Head of caudate nucleus (tissue), 42 donors: ENCODE results near the gene MRPL40.
A peak's percentile ranks its signal among the peaks of the same experiment; 100 is the strongest.

ENCODE experiments used
- DNase-seq, 42 donors: peaks; one replicate each; pipeline versions ENCODE4 v3.0.0 to v3.0.0-alpha.2; 2020 to 2021; ENCODE audit warnings: mixed read lengths in 7 of 42
- intact Hi-C: fragments of 100-400 bp; cut with DNase I; formaldehyde crosslinking; loops from one replicate; pipeline ENCODE4 v1.15.0; 2022

Gene MRPL40

DNA sequence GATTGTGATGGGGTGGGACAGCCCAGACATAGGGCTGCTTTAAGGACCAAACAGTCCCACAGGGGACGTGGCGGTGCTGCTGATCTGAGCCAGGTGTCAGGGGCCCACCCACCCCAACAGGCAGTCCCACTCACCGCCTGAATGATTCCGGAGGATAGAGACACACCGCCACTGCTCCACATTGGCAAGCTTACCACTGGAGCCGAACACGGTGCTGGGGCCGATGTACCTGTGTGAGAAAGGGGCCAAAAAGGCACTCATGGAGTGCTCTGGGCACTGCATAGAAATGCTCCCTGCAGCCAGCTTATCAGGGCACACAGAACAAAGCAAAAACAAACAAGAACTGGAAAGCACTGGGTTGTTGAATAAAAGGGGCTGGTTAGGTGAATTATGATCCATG, 26.7 kb upstream of the MRPL40 start:
- intact Hi-C loops = no loop called here
- no peak for DNase-seq

DNA sequence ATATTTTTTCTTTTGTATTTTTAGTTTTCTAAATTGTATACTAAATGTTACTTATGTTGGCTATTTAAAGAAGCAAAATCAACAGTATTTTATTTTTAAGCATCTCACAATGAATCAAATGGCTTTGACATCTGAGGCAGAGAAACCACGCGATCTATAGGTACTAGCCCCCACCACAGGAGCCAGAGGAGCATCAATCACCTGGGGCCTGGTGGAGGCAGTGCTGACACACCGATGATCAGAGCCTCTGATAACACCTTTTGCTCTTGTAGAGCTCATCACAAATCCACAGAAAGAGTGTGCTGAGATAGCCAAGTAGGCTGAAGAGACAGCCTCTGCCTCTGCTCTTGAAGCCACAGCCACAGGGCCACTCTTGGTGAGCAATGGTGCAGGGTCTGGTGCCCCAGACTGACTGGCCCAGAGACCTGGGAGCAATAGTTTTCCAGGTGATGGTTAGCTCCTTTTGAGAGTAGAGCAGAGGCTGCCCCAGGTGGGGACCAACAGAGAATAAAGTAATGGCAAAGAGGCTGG, 26.0 kb upstream of the MRPL40 start:
- intact Hi-C loops = no loop called here
- no peak for DNase-seq

DNA sequence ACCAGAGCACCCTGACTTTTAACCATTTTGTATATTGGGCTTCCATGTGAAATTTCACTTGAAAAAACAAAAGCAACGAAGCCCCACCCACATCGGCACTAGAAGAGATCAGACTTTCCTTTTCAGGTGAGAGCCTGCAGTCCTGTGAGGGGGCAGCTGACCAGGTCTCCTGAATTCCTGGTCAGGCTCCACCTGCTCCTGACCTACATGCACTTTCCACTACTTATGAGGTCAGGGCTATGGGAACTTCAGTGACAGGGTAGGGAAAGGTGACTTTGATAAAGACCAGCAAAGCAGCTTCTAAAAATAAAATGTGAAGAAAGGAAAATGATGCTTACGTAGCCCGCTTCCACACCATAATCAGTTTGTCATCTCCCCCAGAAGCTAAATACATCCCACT, 25.5 kb upstream of the MRPL40 start:
- intact Hi-C loops = no loop called here

DNA sequence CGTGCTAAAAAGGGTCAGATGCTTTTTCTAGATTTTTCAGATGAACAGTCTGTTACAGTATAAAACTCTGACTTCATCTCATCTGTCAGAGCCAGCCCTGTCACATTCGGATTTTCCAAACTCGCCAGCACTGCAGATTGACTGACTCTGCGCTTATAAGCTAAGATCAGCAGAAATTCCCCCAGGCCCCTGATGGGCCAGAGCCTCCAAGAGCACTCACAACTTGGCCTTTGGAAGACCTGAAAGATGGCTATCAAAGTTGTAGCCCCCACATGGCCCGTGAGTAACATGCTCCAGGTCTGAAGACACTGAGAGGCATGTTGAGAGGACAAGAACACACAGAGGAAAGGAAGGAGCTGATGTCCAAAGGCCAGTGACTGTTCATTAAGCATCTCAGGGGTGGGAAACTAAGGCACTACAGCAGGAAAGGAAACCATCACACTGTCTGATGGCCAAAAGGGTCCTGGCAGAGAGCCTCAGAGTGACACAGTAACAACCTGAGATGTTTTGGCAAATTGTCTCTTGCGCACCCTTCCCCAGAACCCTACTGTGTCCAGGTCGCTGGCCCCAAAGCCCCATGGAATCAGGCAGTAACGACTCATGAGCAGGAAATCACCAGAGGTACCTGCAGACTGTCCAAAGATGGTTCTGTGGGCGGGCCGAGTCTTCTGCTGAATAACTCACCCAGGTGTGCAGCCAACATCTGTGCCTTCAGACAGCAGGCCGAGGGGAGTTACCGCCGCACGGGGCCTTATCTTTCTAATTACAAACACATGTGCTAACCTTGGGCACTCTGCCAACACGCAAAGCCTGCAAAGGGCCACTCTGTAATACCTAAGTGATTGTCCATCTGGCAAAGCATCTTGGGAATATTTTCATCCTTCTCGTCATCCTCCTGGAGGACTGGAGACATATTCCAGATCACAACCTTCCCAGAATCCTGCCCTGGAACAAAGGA, 24.4 kb upstream of the MRPL40 start:
- intact Hi-C loops = no loop called here
- DNase-seq = peak in 1 of 42 donors; percentile 30

More for the DNA sequence above, 25.5 kb upstream of the MRPL40 start:
- DNase-seq = no peak

DNA sequence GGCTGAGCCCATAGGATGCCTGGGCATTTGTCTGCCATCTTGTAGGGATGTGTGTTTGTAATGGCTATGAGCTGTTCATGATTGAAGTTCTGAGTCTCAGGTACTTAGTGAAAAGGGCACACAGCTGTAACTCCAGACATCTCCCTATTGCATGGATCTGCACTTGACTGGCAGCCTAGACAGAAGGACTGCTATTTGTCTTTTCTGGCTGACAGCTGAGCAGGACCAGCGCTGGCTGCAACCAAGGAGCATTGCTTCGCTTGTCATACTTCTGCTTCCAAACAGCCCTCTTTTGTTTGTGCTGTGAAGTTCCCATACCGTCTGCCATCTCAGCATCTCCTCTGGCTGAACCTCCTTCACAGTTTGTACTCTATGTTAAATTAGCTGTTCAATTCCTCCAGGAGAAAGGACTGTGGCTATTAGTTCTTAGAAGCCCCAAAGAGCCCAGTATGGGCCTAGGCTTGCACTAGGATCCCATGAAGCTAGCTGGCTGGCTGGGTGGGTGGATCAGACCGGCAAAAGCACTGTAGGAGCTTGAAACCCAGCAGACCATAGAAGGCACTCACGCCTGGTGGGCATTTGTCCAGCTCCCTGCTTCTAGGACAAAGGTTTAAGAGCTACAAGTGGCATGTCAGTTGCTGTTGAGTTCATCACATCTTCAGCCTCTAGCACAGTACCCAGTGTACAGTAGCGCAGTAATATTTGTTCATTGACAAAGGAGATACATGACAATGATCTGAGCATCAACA, 21.2 kb upstream of the MRPL40 start:
- intact Hi-C loops = no loop called here
- DNase-seq = peak in 4 of 42 donors; percentile 15 to 37 (median 20)

DNA sequence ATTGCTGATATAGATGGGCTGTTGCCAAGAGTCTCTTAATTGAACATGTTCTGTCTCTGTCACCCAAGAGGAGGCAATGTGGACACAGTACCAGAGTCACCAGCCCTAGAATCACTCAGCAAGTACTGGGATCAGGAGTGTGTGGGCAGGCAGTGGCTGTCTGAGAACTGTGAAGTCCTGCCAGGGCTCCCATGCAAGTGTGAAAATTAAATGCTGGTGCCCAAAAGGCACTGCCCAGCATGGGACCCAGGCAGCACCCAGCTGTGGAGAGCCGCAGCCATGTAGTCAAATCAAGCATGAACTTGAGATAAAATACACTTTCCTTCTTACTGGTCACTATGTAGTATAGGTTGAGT, 20.7 kb upstream of the MRPL40 start:
- DNase-seq = no peak
- intact Hi-C loops = no loop called here

DNA sequence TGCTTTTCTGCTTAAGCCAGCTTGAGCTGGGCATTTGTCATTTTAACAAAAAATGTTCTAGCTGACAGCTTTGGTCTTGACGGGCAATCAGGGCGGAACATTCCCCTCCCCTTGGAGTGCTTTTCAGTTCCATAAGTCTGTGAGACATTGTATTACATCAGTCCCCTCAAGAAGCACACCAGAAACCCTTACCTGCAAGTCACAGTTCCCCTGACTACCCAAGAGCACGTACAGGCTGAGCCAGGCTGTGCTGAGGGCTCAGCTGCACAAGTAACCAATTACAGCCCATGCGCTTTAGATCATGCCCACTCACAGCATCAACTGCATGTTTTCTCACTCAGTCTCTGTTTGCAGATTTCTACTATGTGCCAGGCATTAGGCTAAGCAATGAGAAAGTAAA, 19.9 kb upstream of the MRPL40 start:
- peak in 3 of 42 donors; percentile 11 to 19 (median 15) for DNase-seq
- intact Hi-C loops = no loop called here

DNA sequence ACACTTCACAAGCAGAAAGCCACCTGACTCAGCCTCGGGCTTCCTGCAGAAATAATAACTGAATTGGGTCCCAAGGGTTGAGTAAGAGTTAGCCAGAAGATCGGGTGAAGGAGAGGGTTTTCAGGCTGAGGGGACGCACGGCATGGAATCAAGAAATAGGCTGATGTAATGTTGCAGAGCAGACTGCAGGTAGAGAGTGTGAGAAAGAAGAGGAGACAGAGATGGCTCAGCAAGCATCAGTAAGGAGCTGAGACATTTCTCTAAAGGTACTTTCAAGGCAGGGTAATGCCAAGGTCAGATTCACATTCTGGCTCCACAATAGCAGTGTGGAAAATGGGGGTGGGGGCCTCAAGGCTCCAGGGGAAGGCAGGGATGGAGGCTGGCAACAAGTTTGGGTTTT, 19.4 kb upstream of the MRPL40 start:
- intact Hi-C loops = no loop called here
- DNase-seq = no peak

DNA sequence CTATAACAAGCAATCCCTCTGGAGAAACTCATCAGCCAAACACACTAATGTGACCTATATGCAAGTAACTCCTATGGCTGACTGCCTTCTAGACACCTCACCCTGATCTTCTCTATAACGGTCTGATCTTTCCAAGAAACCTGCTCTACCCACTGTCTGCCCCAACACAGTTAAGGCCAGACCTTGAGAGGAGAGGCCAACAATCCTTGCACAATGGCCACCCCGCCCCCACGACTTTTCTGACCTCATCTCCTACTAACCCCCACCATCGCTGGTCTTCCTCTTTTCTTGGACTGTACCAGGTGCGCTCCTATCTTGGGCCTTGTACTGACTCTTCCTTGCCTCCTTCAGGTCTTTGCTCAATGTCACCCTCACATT, 13.3 kb upstream of the MRPL40 start:
- intact Hi-C loops = no loop called here
- no peak for DNase-seq

DNA sequence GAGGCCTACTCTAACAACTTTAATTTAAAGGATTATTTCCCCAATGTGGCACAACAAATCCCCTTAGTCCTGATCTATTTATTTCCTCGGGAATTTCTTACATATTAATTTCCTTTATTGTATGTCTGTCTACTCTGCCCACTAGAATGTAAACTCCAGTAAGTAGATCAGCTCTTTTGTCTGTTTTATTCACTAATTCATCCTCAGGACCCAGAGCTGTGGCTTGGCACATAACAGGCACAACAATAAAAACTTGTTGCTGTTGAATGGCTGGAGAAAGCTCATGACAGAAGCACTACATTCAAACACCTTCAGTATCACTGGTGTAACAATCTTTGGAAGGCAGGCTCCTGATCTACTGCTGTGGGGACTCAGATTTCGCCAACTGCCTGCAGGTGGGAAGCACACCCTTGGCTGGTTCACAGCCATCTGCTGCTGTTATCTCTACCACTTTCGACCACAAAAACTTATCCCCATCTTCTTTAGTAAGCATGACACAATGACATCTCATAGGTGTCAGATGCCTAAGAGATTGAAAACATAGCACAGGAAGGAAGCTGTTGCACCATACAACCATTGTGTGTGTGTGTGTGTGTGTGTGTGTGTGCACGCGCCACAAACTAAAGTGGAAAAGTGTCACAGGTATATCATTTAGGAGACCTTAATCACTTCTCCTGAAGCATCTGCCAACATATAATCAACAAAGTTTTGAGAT, 12.7 kb upstream of the MRPL40 start:
- no peak for DNase-seq
- intact Hi-C loops = no loop called here

DNA sequence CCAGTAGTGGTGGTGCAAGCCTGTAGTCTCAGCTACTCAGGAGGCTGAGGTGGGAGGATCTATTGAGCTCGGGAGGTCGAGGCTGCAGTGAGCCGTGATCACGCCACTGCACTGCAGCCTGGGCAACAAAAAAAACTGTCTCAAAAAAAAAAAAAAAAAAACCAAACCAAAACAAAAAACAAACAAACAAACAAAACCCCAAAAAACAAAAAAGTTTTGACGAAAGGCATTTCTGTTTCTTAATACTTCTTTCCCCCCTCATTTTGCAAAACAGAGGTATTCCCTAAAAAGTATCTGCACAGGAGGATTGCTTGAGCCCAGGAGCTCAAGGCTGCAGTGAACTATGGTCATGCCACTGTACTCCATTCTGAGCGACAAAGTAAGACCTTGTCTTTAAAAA, 12.0 kb upstream of the MRPL40 start:
- intact Hi-C loops = no loop called here
- no peak for DNase-seq

DNA sequence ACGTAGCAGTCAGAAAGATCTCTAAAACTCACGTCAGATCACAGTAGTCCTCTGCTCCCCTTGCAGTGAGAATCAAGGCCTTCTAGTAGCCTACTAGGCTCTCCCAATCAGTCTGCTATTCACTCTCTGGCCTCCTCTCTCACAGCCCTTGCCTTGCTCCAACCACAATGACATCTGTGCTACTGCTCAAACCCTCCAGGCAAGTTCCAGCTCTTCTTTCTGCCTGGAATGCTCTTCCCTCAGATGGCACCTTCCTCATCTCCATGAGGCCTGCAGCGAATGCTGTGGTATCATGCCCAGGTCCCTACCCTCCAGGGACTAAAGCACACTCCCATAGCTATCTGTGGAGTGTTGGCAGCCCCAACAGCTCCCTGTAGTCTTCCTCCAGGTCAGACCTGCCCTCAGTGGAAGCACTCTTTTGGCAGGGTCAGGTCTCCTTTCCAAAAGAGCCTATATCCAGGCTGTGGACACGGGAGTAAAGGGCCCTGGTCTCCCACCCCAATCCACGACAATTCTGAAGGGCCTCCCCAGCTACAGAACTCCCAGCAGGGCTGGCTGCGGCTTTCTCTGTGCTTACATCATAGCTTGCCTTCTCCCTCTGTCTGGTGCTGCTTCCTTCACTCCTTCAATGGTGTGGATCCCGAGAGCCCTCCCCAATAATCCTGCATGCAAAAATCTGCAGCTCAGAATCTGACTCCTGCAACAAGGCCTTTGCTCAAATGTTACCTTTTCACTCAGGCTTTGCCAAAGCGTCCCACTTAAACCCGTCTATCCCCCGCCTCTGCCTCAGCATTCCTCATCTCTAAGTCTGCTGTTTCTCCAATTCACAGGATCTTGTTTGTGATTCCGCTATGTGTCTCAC, 9.7 kb upstream of the MRPL40 start:
- intact Hi-C loops = no loop called here
- peak in 25 of 42 donors; percentile 8 to 76 (median 43) for DNase-seq

DNA sequence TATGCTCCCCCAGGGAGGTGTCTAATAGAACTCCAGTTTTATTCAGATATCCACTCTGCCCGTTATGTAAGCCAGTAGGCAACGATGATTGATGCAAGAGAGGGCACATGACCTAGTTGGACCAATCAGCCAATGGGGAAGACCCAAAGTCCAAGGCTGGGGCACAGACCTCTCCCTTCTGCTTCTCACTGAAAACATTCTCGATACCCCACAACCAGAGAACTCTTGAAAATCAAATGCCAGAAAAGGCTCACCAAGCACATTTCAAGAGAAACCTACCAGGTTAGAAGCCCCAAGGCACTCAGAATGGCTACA, 8.2 kb upstream of the MRPL40 start:
- intact Hi-C loops = no loop called here
- no peak for DNase-seq

DNA sequence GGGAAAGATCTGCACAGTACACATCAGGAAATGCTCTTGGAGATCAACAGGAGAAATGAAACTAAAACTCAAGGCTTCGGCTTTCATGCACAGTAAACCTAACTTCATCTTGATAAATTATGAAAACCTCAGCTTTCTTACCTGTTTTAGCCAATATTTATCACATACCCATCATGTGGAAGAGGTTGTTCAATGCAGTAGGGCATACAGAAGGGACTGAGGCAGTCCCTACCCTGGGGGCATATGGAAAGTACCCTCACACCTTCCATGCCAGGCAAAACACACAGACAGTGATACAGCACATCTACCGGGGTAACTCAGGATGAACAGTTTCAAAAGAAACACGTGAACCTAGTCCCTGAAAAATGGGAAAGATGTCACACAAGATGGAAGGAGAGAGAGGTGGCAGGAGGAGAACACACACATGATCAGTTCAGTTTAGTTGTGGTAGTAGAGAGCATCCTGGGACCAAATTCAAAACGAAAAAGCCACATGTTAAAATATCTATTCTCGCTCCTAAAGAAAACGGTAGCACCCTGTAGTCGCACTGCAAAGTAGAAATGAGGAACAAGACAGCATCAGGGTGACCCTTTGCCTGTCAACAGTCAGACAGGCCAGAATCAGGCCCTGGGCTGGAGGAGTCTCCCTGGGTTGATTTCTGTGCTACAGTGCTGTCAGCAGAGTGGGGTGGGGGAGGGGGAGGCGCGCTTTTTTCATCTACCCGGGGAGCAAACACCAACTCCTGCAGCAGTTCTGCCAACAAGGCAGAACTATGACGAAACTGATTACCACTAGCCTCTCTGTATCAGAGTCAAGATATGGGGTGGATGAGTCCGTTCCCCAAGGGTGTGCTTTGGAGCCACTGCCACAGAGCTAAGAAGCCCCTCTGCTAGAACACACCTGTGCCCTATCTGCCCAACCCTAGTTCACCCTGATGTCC, 2.1 kb upstream of the MRPL40 start:
- intact Hi-C loops = loop anchor here (5.0 kb wide), 2 partner anchors 47 to 253 kb away; partner anchors contain the start of genes CDC45, SLC25A1 and UFD1
- DNase-seq = peak in 6 of 42 donors; percentile 8 to 55 (median 33)

DNA sequence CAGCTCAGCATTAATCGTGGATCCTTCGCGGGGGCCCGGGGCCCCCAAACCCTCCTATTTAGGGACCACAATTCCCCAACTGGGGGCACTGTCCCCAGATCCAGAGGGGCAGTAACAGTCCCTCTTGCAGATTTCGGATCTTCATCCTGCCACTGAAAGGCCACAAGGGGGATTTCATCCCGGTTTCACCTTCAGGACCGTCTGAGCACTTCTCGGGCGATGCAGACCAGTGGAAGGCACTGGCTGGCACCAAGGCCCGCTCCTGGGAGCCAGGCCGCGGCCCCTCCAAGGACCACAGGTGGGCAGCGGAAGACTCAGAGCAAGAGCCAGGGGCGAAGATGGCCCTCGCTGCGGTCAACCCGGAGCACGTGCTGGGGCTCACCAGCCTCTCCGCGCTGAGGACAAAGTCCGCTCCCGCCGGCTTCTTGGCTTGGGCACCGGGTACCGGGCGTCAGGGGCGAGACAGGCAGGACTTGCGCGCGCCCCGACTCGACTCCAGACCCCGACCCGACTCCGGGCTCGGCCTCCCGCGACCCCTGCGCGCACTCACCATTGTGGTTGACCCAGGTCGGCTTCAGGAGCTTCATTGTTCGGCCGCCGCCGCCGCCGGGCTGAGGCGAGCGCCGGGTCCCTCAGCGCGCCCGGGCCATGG, 1.3 kb upstream of the MRPL40 start:
- peak in 20 of 42 donors; percentile 14 to 61 (median 28) for DNase-seq
- intact Hi-C loops = loop anchor here (5.0 kb wide), 2 partner anchors 46 to 254 kb away; partner anchors contain the start of genes CDC45, SLC25A1 and UFD1

DNA sequence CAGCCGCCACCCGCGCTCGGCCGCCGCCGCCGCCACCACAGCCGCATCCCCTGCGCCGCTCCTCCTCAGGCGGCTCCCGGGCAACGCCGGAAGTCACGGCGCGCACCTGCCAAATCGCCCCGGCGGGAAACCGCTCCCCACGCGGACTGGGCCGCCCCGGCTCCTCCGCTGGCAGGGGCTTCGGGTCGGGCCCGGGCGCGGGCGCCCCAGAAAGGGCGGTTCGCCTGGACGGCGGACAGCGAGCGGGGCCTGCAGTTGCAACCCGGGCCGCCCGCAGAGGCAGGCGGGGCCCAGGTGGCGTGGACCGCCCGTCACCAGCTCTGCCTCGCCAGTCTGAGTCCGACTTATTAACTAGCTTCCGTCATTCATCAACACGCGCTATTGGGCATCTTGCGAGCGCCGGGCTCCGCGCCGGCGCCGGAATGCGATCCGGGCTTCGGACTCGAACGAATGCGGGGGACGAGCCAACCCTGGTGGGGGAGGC, 654 bp upstream of the MRPL40 start, which contains the start of gene HIRA:
Gene HIRA (minus strand): TSS at position 85 of the 484 bp plus-strand sequence. CDS start 257 bp downstream, outside the sequence.
- intact Hi-C loops = loop anchor here (2.0 to 5.0 kb wide), 3 partner anchors 15 to 254 kb away; partner anchors contain the start of genes C22orf39, CDC45, SLC25A1 and UFD1
- peak; percentile 53 to 95 (median 88) for DNase-seq
